BJ (cell line): ENCODE measurements around the gene CYGB. TPM values are rescaled to one million over a fixed set of nuclear protein-coding genes. Genes with fewer than 3 reads are reported as not detected.
"Not testable (repeated sequence)": the region's sequence is repeated elsewhere in the genome, so short reads cannot be mapped to it uniquely, and the experiment has no call there.

ENCODE experiments used
- CTCF ChIA-PET: fragments of 350-600 bp; formaldehyde crosslinking; extraction: SDS; loops from one replicate; lab custom pipeline; 2021; ENCODE audit warnings: antibody characterized with exemption, inconsistent platforms; lab: Yijun Ruan, JAX
- POLR2A ChIA-PET: fragments of 300-600 bp; sonication (Branson Sonifier 250); formaldehyde crosslinking; extraction: SDS; loops from one replicate; lab custom pipeline; 2021; ENCODE audit warnings: antibody characterized with exemption; lab: Charles Lee
- DNase-seq: peaks from one replicate; pipeline ENCODE4 v3.0.0-alpha.2; 2011; ENCODE audit warnings: low read depth
- H3K27me3 ChIP-seq: 2 replicates; pipeline ENCODE4 v1.6.0; 2011; ENCODE audit warnings: low read length; ENCODE audit not compliant: control insufficient read depth, insufficient read depth
- H3K36me3 ChIP-seq: 2 replicates; pipeline ENCODE4 v1.5.1; 2011; ENCODE audit warnings: low read length; ENCODE audit not compliant: control insufficient read depth, insufficient read depth
- H3K4me3 ChIP-seq: 2 replicates; pipeline ENCODE4 v1.5.1; 2011; ENCODE audit warnings: low read depth, mild to moderate bottlenecking, control low read depth, low read length
- polyA plus RNA-seq: library from polyadenylated mRNA; depleted of rRNA; stranded (reverse); fragments of >200 nt; gene quantifications from 2 replicates; pipeline ENCODE4 v1.2.3, GENCODE V29; 2011
- TF ChIP-seq, protein P1 (sequence below): IDR thresholded peaks from 2 replicates; pipeline ENCODE4 v1.5.1; 2011; ENCODE audit warnings: low read depth, mild to moderate bottlenecking, control low read depth, inconsistent platforms, low read length, moderate library complexity; ENCODE audit not compliant: insufficient read depth

The CYGB gene
- polyA plus RNA-seq, 1 experiment = 1.4 TPM

- CTCF ChIA-PET = interaction anchor here (1.4 to 1.7 kb wide), 2 partner anchors 10 to 56 kb away, joined by 5 to 8 read pairs; no protein-coding TSS in a partner anchor
- TF ChIP-seq, protein P1, sequence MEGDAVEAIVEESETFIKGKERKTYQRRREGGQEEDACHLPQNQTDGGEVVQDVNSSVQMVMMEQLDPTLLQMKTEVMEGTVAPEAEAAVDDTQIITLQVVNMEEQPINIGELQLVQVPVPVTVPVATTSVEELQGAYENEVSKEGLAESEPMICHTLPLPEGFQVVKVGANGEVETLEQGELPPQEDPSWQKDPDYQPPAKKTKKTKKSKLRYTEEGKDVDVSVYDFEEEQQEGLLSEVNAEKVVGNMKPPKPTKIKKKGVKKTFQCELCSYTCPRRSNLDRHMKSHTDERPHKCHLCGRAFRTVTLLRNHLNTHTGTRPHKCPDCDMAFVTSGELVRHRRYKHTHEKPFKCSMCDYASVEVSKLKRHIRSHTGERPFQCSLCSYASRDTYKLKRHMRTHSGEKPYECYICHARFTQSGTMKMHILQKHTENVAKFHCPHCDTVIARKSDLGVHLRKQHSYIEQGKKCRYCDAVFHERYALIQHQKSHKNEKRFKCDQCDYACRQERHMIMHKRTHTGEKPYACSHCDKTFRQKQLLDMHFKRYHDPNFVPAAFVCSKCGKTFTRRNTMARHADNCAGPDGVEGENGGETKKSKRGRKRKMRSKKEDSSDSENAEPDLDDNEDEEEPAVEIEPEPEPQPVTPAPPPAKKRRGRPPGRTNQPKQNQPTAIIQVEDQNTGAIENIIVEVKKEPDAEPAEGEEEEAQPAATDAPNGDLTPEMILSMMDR = no peak
Measured at GRCh38 chr17:76567634-76568432, 30.3 kb upstream of the CYGB start.

DNA sequence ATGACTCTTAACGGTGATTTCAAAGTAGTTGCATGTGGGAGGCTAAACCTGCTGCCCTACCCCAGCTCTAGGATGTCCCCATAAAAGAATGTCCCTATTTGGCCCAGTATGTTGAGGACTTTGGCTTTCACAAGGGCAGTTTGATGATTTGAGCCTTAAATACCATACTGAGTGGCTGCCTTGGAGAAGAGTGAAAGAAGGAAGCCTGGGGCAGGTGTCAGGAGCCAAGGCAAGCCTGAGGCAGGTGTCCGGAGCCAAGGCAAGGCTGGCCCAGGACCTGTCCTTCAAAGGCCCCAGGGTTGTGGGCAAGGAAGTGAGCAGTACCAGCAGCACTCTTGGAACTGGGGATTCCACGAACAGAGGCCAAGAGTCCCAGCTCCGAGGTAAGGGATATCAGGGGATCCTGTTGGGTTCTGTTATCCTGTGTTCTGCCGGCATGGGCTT is 29.5 kb upstream of the CYGB start:
- POLR2A ChIA-PET = interaction anchor here (0.5 kb wide), 1 partner anchor 11 kb away, joined by 3 read pairs; no protein-coding TSS in a partner anchor
- DNase-seq = no peak
- no peaks in the 10 kb centered on the region for H3K27me3 ChIP-seq

More at GRCh38 chr17:76567634-76568432, 30.3 kb upstream of the CYGB start:
- DNase-seq = no peak
- POLR2A ChIA-PET = no interaction called here
- no peak overlapping the region for H3K4me3 ChIP-seq
- H3K27me3 ChIP-seq = no peaks in the 10 kb centered on the region
- peaks cover 4% of the 10 kb centered on the region; the same call in 1 of the 2 replicates for H3K36me3 ChIP-seq

GRCh38 chr17:76566613-76566943 is 29.1 kb upstream of the CYGB start:
- Histone ChIP-seq H3K36me3 (peaks cover 4% of the 10 kb centered on the region; the same call in 1 of the 2 replicates), H3K27me3 (no peaks in the 10 kb centered on the region), H3K4me3 (no peak overlapping the region)
- ChIA-PET CTCF (interaction anchor here (1.1 to 1.7 kb wide), 3 partner anchors 9 to 21 kb away, joined by 3 to 8 read pairs (median 3); no protein-coding TSS in a partner anchor), POLR2A (interaction anchor here (0.5 kb wide), 1 partner anchor 11 kb away, joined by 3 read pairs; no protein-coding TSS in a partner anchor)
- no peak for DNase-seq
- TF ChIP-seq, protein P1 = no peak

More for the DNA sequence above, 29.5 kb upstream of the CYGB start:
- CTCF ChIA-PET = interaction anchor here (1.1 to 1.7 kb wide), 3 partner anchors 9 to 57 kb away, joined by 3 to 8 read pairs (median 5); no protein-coding TSS in a partner anchor
- TF ChIP-seq, protein P1 = no peak
- Histone ChIP-seq H3K36me3 (peaks cover 4% of the 10 kb centered on the region; the same call in 1 of the 2 replicates), H3K4me3 (no peak overlapping the region)

GRCh38 chr17:76565728-76566612 is 28.5 kb upstream of the CYGB start:
- POLR2A ChIA-PET = no interaction called here
- H3K27me3 ChIP-seq = no peaks in the 10 kb centered on the region
- TF ChIP-seq, protein P1 = no peak
- DNase-seq = no peak
- no peak overlapping the region for H3K4me3 ChIP-seq
- CTCF ChIA-PET = interaction anchor here (0.8 to 1.1 kb wide), 3 partner anchors 11 to 58 kb away, joined by 3 to 4 read pairs (median 3); no protein-coding TSS in a partner anchor
- peaks cover 5% of the 10 kb centered on the region; the same call in 1 of the 2 replicates for H3K36me3 ChIP-seq

GRCh38 chr17:76564991-76565727 is 27.6 kb upstream of the CYGB start:
- DNase-seq, POLR2A ChIA-PET, H3K4me3 ChIP-seq, H3K36me3 ChIP-seq, H3K27me3 ChIP-seq, CTCF ChIA-PET: not testable (repeated sequence)

DNA sequence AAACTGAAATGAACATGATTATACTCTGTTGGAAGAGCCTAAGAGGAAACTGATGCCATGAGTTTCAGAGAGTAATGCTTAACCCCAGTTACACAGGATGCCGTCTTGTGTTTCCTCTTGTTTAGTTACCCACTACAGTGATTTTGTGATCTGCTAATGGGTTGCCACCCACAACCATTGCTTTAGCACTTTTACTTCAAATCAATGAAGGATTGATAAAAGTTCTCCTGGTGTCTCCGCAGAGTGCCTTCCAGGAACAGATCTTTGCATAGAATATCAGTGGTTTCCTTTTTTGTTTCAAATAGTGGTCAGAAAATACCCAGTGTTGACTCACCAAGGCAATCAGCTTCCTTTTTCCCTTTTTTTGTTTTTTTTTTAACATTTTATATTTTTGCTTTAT is 25.9 kb upstream of the CYGB start:
- DNase-seq, POLR2A ChIA-PET, H3K27me3 ChIP-seq, H3K36me3 ChIP-seq, H3K4me3 ChIP-seq: not testable (repeated sequence)
- CTCF ChIA-PET = interaction anchor here (0.7 kb wide), 1 partner anchor 11 kb away, joined by 3 read pairs; no protein-coding TSS in a partner anchor
